NCI-H2081 treated with DMSO at 0.1 percent for 48 hours (cell line): ENCODE data around the gene KCNMA1.
"Not testable (repeated sequence)": the region's sequence is repeated elsewhere in the genome, so short reads cannot be mapped to it uniquely, and the experiment has no call there.

Experiments used
- DNase-seq: peaks from one replicate; lab custom pipeline; 2025; lab: John Stamatoyannopoulos, UW

KCNMA1 gene

DNA sequence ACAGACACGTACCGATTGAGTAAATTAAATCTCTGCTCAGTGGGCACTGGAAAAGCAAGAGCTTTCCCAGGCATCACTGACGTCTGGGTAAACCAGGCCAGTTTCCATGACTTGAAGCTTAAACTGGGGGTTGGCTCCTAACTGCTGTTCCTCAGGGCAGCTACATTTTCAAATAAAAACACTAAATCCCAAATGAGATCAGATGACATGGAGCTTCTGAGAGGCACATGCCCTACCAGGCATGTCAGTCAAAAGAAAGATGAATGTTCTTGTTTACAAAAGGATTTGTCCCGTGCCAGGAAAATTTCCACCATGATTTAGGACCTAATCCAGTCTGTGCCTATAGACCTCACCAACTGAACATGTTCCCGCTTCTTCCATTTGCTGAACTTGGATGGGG, 220.2 kb downstream of the KCNMA1 start:
- no peak for DNase-seq

DNA sequence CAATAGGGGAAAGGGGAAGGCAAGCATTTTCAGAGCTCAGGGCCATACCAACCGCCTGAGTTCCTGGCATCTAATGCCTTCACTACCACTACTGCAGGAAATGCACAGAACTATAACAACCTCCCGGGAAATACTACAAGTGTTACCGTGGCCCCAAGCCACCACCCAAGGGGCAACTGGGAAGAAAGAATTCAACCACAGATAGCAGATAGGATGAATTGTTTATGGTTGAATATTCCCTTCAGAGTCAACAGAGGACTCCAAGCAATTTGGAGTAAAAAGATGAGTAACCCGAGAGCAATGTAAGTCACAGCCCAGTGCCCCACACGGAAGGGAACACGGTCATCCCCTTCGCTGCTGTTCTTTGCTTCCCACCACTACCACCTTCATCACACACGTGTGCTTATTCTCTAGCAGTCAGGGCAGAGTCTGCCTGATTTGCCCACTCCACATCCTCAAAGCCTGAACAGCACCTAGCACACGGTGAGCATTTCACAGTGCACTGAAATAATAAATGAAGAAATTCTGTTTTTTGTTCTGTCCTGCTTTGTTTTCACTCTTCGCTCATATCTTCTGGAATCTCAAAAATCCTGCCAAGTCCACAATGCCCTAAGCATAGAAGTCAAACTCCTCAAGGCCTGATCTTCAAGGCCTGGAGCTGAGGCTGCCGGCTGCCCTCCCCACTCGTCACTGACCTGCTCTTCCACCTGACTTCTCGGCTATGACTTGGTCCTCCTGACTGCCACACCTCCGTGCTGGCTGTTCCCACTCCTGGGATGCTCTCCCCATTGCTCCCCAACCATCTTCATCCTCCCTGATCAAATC, 221.1 kb downstream of the KCNMA1 start:
- DNase-seq, result no peak

DNA sequence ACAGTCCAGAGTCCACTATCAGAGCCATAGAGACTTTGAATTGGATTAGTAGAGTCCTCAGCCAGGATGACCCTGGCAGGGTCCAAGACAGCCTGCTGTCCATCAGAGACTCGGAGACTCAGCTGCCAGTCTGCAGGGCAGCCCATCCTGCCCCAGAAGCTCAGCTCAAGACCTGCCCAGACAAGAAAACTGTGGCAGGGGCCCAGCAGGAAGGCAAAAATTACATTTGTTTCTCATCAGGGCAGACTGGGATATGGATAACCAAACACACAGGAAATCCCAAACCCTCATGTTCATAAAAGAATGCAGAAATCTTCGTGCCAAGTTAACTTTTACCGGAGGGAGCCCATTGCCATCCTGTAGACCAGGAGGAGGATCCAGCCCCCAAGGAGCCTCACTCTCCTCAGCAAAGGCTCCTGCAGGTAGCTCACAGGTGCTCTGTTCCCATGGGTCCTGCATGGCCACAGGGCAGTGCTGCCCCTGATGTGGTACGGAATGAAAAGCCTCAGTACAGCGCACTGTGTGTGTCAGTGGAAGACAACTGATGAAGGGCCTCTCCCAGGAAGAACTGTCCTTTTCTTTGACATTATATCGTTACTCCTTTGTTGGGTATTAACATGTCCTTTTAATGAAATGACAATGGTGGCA, 222.2 kb downstream of the KCNMA1 start:
- no peak for DNase-seq

DNA sequence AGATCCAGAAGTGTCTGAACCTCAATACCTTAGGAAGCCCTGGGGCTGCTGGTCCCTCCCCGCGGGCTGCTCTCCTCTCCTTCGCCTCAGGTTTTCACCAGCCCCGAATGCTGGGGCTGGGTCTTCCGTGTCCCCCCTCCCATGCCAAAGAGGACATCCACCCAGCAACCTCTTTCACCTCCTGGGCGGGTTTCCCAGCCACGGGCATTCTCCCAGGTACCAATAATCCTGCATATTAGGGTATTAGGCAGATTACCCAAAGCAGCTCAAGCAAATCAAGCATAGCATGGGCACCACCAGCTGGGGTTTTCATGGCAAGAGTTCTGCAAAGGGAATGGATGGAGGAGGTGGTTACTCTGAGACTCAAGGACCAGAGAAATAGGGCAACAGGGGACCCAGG, 224.4 kb downstream of the KCNMA1 start:
- DNase-seq, result no peak

DNA sequence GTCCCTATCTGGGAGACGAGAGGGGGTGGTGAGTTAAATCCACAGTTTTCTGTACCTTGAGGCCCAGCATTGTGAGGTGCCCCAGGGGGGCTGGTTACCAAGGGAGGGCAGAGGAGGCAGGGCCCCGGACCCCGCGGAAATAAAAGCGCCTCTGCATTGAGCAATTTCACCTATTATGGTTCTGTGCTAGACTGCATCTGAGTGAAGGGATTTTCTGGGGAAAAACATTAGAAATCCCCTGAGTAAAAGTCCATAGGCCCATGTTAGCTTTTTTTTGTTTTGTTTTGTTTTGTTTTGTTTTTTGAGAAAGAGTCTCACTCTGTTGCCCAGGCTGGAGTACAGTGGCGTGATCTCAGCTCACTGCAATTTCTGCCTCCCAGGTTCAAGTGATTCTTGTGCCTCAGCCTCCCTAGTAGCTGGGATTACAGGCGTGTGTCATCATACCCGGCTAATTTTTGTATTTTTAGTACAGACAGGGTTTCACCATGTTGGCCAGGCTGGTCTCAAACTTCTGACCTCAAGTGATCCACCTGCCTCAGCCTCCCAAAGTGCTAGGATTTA, 225.0 kb downstream of the KCNMA1 start:
- DNase-seq, result not testable (repeated sequence)

DNA sequence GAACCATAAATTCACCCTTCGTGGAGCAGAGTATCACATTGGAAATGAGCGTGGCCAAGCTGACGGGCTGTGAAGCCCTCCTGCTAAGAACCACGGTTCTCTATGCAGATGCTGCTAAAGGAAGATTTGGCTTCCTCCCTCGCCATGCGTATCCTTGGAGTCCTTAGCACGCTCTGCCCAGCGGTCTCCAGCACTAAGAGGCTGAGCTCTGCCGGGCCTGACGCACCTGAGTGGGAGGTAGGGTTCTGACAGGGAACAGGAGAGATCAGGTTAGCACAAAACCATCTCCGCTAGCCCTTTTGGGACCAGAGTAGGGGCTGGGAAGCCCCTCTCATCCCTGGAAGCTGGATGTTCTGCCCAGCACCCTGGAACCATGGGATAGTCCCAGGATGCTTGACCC, 225.8 kb downstream of the KCNMA1 start:
- no peak for DNase-seq

DNA sequence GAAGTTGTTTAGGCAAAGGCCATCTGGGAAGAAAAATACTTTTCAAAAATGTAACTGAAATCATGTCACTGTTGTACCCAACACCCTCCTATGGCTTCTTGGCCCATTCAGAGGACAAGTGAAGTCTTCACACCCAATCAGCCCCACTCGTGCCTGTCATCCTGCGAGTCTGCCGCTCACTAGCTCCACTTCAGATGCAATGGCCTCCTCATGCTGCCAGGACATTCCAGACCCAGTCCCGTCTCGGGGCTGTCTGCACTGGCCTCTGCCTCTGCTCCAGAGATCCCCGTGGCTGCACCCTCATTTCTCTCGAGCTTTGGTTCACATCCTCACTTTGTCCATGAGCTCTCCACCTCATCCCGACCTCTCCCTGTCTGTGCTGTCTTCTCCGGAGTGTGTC, 227.1 kb downstream of the KCNMA1 start:
- DNase-seq, result no peak

DNA sequence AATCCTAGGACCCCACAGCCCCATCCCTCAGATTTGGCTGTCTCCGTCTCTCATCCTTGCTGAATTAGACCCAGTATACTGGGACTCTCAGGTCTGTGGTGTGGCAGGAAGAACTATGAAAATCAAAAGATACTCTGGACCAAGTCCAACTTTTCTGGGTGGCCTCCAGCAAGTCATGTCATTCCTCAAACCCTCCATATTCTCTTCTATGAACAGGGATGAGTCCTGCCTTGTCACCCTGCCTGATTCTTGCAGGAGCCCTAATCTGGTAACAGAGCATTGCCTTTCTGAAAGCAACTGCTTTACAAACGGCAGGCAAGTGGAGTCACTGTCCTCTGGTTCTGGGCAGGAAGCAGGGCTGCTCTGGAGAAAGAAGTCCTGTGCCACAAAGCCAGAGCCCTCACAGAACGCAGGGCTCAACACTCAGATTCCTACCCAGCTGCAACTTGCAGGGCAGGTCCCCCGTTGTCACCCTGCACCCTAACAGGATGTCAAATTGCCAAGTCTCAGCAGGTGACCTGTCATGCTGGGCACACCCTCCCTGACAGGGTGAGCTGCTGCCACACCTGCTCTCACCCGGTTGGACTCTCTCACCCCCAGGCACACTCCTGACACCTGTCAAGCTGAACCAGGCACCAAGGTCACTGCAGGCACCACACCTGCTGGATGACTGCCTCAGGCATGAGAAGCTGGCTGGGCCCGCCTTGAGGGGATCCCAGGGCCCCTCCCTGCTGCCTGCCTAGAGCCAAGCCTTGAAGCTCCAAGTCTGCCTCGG, 227.7 kb downstream of the KCNMA1 start:
- DNase-seq, result peak; percentile 47

DNA sequence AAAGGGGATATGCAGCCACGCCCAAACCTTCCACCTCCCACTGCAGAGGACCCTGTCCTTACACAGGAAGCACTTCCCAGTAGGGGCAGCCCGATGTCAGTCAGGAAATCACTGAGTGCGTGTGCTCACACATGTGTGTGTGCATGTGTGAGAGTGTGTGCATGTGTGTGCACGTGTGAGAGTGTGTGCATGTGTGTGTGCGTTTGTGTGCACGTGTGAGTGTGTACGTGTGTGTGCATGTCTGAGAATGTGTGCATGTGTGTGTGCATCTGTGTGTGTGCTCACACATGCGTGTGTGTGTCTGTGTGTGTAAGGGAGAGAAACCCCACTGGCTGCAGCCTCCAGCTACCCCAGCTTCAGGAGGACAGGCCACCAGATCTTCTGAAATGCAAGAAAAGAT, 229.3 kb downstream of the KCNMA1 start:
- no peak for DNase-seq

DNA sequence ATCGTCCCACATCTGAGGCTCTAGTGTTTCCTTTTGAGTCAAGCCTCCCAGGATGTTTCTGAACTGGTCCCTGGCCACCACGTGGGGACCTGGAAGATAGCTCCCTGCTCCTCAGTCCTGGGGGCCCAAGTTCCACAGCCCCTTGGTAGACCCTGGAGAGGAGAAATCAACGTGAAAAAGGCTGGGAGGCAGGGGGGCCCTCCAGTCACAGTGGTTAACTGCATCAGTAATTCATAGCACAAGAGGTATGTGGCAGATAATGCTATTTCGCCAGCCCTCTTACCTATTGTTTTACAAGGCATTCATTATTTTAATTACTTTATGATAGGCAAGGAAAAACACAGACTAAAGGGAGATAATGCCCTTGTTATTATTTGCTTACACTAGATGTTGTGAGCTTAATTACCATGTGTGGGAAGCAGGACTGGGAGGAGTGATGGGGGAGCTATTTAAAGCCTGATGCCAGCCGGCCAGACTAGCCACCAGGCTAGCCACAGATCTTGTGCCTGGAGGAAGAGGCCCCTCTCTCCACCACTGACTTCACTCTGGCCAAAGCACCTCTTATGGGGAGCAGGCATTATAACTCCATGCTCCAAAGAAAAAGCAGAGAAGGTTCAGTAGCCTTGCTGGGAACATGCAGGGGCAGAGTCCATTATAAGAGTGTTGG, 230.7 kb downstream of the KCNMA1 start:
- DNase-seq, result no peak

DNA sequence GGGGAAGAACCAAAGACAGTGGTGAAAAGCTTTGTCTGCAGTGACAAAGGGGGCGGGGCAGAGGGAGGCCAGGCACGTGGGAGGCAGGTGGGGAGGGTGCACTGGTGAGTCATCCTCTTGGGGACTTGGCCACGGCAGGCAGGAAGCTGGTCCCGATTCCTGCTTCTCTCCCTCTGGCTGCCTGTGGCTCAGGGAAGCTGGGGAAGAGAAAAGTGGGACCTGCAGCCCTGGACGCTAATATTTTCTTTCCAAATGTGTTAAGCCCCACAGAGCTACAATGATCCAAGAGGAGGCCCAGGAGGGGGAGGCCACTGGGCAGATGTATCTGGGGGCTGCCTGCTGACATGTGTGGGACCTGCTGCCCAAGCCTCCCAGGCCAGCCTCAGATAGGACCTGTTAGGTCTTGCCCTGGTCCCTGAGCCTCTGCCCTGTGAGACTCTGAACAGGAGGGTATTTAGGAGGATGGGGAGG, 231.8 kb downstream of the KCNMA1 start:
- DNase-seq, result peak; percentile 25

DNA sequence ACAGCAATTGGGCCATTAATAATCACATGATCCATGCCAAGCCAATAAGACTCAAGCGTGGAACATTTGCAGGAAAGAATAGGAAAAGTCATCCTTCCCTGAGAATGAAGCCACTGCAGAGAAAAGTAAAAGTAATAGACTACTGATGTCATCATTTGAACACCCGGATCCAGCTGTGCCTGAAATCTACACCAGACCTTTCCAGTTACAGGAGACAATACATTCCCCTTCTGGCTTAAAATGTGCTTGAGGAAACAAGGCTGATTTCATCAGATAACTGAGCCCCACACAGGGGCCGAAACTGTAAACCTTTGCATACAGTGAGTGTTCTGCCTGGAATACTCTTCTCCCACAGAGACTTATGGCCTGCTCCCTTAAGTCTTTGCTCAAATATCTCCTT, 232.8 kb downstream of the KCNMA1 start:
- DNase-seq, result no peak

DNA sequence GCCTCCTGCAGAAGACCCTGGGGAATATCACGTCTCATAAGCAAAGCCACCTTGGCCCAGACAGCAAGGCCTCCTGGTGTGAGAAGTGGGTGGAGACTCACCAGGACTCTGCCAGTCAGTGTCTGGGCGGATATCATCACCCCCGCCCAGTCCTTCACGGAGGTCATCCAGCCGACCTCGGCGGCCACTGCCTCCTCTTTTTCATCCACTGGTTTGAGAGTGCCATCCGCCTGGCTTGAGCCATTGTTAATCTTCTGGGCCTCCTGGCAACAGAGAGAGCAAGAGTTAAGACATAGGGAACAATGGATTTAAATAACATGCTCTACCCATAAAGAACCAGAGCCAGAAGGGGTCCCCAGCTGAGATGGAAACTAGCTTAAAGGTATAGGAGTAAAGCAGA, 233.8 kb downstream of the KCNMA1 start:
- DNase-seq, result no peak

DNA sequence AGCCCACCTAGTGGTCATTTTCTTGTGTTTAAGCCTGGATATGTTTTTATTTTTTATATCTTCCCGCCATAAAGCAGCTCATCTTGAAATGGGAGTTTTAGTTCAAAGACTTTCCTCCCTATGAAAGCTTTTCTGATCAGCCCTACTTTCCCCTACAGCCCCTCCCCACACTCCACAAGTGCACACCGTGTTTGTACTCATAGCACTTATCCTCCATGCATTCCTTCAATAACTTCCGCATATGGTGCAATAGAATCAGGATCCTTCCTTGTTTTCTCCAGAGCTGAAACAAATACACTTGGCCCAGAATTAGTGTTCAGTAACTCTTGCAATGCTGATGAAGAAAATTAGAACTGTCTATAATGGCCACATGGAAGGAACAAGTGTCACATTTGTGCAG, 235.9 kb downstream of the KCNMA1 start:
- no peak for DNase-seq

DNA sequence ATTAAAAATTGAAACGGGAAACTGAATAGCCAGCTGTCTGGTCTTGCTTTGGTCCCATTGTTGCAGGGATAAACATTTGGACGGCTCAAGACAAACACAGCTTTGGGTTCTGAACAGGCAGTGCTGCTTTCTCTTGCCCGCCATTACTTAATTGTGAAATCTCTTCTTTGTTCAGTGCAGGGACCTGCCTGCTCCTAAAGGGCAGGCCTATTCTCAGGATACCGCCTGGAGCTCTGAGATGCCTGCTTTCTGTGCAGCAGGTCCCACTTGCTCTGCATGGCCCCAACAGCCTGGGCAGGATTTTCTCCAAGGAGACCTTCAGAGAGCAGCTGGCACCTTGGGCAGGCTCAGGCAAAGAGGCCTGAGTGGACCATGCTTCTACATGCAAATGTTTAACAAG, 237.6 kb downstream of the KCNMA1 start:
- DNase-seq, result no peak

DNA sequence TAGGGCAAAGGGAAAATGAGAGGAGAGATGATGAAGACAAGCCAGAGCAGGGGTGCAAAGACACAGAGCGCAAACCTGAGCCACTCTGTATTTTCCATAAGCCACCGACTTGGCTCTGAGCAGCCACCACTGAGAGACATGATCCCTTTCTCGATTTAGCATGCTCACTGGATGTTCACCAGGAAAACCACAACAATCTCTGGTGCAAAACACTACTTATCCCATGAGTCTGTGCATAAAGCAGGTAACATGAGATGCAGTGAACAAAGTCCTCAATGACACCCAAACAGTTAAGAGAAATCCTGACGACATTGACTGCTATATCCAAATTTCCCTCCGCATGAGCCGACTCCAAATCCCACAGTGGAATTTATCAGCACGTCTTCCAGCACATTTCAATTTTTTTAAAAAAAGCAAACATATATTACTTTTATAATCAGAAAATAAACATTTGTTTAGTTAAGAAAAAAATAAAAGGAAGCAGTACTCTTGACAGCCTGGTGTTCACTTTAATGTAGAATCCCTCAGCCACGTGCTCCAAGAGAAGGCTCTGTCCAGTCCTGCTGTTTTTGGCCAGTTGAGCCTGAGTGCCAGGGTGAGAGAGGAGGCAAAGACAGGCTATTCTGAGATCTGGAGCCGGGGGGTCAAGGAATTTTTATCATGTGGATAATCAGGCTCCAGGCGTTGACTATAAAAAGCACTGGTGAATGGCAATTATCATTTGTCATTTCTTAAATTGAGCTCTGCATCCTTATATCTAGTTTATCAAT, 238.4 kb downstream of the KCNMA1 start:
- DNase-seq, result no peak

DNA sequence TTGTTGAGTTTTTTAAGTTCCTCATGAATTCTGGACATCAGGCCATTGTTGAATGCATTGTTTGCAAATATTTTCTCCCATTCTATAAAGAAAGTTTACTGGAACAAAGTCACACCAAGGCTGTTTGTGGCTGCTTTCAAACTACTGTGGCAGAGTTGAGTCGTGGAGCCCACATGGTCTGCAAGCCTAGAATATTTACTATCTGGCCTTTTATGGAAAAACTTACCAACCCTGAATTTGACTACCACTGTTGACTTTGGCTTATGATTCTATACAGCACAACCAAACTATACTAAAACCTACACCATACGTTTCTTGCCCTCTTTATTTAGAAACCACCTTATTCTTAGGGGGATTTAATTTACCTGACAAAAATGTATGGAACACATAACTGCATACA, 239.1 kb downstream of the KCNMA1 start:
- DNase-seq, result no peak

DNA sequence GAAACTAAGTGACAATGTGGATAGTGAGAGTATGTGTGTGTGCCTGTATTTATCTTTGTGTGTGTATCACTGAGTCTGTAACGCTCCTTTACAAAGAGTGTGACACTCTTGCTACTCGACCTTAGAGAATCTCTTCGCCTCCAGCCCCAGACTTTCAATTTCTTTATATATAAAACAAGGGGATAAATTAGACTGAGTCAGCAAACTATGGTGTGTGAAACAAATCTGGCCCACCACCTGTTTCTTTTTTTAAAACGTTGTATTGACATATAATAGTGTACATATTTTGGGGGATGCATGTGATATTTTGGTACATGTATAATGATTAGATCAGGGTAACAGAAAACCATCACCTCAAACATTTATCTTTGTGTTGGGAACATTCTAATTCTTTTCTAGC, 240.5 kb downstream of the KCNMA1 start:
- DNase-seq, result no peak

DNA sequence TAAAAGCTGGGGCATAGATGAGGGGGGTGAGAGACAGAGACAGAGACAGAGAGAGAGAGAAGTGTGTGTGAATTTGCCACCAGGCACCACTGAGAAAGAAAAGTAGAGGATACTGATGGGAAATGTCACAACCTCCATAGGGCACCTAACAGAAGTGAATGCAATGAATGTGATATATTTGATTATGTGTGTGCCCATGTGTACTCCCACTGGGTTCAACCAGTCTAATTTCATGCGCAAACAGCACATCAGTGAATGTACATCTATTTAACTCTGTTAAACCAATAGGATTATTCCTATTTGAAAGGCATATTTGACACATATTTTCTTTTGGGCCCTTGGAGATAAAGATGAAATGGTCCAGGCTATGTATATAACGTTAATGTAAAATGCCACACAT, 241.3 kb downstream of the KCNMA1 start:
- DNase-seq, result no peak

DNA sequence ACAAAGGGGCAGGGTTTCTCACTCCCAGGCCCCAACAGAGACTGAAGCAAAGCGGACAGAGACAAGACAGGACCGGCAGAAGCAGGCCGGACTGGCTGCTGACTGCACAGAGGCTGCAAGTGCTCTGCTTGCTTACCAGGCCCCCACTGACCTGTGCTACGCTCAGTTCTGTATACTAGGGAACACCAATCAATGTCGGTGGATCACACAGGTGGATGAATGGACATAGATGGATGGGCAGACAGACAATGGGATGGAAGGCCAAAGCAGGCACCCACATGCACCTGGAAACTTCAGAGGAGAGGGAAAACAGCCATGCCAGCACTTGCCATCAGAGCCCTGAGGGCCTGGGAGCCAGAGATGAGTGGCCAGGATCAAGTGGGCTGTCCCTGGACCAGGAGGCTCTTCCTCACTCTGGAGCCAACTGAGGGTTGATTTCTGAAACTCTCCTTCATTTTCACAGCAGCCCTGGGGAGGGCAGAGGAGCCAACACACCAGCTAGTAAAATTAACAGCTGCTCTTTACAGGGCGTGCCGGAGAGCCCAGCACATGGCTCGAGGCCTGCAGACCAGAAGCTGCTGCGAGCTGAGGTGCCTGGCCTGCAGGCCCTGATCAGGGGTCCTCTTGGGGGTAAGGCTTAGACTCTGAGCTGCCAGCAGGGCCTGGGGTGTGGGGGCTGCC, 243.6 kb downstream of the KCNMA1 start:
- no peak for DNase-seq

DNA sequence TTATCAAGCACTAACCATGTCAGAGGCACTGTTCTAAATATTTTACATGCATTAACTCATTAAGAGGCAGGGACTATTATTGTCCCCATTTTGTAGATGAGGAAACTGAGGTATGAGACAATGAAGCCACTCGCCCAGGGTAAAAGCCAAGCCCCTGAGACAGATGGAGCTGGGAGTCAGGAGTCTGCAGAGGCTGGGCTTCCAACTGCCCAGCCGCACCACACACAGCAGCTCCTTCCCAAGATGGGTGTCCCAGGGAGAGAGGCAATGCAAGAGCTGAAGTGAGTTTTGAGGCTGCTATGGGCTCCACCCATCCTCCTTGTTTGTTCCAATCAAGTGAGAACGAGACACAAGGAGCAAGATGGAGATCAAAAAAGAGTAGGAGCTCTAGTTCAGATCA, 244.2 kb downstream of the KCNMA1 start:
- DNase-seq, result no peak
